ENCODE data around the gene CD2.

DNA sequence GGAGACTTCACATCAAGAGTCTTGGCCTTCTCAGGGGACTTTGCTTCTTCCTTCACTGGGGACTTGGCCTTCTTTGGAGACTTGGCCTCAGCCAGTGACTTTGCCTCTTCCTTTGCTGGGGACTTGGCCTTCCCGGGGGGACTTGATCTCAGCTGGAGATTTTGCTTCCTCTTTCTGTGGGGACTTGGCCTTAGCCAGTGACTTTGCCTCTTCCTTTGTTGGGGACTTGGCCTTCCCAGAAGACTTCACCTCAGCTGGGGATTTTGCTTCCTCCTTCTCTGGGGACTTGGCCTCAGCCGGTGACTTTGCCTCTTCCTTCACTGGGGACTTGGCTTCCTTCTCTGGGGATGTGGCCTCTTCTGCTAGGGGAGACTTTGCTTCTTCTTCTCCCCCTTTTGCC, 13.5 kb upstream of the CD2 start:
- TF ChIP-seq, protein P1, sequence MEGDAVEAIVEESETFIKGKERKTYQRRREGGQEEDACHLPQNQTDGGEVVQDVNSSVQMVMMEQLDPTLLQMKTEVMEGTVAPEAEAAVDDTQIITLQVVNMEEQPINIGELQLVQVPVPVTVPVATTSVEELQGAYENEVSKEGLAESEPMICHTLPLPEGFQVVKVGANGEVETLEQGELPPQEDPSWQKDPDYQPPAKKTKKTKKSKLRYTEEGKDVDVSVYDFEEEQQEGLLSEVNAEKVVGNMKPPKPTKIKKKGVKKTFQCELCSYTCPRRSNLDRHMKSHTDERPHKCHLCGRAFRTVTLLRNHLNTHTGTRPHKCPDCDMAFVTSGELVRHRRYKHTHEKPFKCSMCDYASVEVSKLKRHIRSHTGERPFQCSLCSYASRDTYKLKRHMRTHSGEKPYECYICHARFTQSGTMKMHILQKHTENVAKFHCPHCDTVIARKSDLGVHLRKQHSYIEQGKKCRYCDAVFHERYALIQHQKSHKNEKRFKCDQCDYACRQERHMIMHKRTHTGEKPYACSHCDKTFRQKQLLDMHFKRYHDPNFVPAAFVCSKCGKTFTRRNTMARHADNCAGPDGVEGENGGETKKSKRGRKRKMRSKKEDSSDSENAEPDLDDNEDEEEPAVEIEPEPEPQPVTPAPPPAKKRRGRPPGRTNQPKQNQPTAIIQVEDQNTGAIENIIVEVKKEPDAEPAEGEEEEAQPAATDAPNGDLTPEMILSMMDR (IDR thresholded peaks at IDR 0.05) = no peak
- TF ChIP-seq POLR2A (IDR thresholded peaks at IDR 0.05) = no peak
